Mucosa of gallbladder (tissue), 1 donor: Measurements from ENCODE around the gene CRB1. TPM values are rescaled to one million over a fixed set of nuclear protein-coding genes. Genes with fewer than 3 reads are reported as not detected.
"Not testable (repeated sequence)": the region's sequence is repeated elsewhere in the genome, so short reads cannot be mapped to it uniquely, and the experiment has no call there.

Experiments used
- DNase-seq: peaks from one replicate; pipeline ENCODE4 v3.0.0-alpha.2; 2020; ENCODE audit warnings: low spot score
- total RNA-seq: library from RNA; stranded (reverse); gene quantifications from one replicate; pipeline ENCODE4 v1.2.1, GENCODE V29; 2021
- donor health status: DM: no; HTN: no; CAD: no.

The CRB1 gene
- total RNA-seq, 1 donor from 2014 or later: 0.06 TPM

DNA sequence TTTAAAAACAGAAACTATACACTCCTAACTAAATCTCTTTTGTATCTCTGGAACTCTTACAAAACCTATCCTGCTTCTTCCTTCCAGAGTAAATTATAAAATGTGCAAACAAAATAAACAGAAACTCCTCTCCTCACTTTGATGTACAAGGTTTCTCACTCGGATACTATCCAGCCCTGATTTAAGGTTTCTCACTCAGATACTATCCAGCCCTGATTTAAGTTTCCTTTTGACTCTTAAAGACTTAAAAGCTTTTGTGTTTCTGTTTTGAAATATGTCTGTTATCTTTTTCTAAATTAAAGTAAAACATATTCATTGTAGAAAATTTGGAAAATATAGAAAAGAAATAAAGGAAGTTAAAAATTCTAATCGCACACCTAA lies 132.5 kb downstream of the CRB1 start:
- DNase-seq: no peak

DNA sequence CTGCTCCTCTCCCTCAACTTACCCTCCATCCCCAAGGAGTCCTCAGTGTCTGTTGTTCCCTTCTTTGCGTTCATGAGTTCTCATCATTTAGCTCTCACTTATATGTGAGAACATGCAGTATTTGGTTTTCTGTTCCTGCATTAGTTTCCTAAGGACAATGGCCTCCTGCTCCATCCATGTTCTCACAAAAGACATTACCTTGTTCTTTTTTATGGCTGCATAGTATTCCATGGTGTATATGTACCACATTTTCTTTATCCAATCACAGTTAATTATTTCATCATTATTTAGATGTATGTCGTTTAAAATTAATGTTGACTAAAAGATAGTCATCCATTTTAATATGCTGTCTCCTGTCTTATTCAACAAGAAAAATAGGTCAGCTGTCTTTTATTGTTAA lies 134.1 kb downstream of the CRB1 start:
- no peak for DNase-seq

- DNase-seq: not testable (repeated sequence)
Measured at GRCh38 chr1:197404774-197405173, 136.7 kb downstream of the CRB1 start.

- not testable (repeated sequence) for DNase-seq
Measured at GRCh38 chr1:197405614-197406013, 137.6 kb downstream of the CRB1 start.

- no peak for DNase-seq
Measured at GRCh38 chr1:197413564-197413963, 145.5 kb downstream of the CRB1 start.

GRCh38 chr1:197415221-197415620 lies 147.2 kb downstream of the CRB1 start:
- DNase-seq: no peak

DNA sequence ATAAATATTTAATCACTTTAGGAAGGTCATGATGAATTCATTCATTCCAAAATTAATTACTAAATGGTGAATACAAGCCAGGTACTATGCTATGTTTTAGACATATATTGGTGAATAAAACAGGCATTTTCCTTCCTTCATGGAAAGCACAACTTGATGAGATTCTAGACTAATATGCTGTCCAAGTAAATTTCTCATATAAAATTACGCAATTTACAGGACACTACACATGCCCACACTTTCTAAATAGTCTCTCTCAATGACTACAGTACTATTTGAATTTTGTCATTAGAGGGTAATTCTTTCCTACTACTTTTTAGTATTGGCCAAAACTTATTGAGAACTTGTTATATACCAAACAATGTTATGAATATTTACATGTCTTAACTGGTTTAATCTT lies 150.6 kb downstream of the CRB1 start:
- DNase-seq: no peak

- no peak for DNase-seq
Measured at GRCh38 chr1:197422993-197423392, 154.9 kb downstream of the CRB1 start.

GRCh38 chr1:197424380-197424779 lies 156.3 kb downstream of the CRB1 start:
- DNase-seq: no peak

DNA sequence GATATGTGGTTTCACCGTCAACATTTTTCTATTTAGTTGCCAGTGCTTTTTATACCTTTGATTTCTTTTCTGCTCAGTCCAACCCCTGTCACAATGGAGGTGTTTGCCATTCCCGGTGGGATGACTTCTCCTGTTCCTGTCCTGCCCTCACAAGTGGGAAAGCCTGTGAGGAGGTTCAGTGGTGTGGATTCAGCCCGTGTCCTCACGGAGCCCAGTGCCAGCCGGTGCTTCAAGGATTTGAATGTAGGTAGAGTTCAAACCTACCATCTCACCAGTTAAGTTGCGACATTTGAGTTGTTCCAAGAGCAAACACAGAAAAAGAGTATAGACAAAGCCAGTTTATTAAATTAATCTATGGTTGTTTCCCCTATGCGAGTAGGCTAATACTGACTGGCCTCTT lies 161.3 kb downstream of the CRB1 start:
- no peak for DNase-seq

- no peak for DNase-seq
Measured at GRCh38 chr1:197435224-197435623, 167.2 kb downstream of the CRB1 start.

DNA sequence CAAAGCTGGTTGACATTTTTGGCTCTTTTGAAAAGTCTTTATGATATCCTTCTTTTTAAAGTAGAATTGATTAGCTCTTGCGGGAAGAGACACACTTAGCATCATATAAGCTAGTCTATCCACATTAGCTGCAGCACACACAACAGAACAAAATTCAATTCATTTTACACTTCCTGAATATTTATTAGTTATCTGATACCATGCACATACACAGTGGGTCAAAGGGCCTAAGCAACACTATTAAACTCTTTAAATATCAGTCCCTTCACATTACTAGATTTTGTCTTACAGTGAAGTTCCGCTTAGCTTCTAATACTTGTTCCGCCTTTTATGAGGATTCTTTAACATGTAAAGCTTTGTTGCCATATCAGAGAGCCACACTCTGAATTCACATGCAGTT lies 169.5 kb downstream of the CRB1 start:
- no peak for DNase-seq

DNA sequence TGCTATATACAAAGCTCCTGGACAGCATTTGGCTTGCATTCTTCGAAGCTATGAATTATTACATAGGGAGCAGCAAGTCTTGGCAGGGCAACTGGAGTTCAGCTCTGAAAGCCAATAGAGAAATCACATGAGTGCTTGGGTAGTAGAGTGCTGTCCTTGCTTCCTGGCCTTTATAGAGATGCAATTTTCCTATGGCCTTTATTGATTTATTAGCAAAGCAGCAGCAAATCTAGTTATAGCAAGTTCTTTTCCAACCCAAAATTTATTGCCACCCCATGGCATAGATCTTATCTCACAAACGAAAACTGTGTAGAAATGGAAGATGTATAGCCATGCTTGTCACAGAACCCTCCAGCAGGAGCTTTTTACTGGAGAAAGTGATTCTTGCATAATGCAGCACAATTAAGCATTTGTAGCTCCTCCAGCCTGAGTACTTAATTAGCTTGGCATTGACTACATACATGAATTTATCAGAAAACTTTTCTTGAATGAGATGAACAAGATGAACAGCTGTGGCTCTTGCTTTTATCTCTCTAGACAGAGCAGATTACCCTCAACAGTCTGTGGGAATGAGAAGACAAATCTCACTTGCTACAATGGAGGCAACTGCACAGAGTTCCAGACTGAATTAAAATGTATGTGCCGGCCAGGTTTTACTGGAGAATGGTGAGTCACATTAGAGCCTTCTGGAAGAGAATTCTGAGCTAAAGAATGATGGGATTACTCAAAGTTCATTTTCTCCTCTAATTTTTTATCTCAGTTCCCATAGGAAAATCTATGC lies 170.1 kb downstream of the CRB1 start:
- no peak for DNase-seq

DNA sequence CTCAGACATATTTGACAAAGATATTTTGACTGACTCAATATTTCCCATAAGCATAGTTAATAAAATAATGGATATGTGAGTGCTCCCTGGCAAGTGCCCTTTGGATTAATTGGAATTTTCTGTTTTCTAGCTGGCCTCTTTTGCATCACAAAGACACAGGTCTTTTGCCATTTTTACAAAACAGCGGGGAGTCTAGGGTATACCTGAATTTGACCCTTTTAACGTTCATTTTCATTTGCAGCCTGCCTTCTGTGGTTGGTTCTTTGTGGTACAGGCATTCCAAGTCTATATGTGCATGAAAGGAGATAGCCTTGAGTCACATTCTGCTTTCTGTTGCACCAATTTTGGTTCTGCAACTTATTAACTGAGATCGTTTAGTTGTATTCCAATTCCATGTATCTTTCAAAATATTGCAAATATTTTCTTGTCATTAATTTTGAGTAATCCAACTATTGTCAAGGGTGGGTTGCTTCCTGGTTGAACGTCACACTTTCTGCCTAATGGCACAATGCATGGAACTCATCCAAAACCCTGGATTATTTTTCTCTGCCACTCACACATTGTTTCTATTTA lies 171.7 kb downstream of the CRB1 start:
- DNase-seq: no peak

- DNase-seq: no peak
Measured at GRCh38 chr1:197440715-197441114, 172.7 kb downstream of the CRB1 start.

- DNase-seq: peak; percentile 56
Measured at GRCh38 chr1:197441999-197442414, 174.0 kb downstream of the CRB1 start.

DNA sequence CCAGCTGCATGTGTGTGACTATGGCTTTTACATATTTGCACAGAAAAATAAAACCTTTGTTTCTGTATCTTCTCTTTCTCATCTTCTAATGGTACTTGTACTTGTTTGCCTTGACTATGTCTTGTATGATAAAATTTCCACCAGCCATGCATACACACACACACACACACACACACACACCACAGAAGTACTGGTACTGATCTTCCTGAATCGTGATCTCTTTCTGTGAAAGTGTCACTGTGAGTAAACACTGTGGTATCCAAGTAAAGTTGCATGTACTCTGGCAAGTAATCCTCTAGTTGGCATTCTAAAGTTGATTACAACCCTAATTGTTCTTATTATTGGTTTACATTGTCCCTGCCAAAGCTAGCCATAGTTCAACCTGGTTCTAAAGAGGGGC lies 176.7 kb downstream of the CRB1 start:
- no peak for DNase-seq

DNA sequence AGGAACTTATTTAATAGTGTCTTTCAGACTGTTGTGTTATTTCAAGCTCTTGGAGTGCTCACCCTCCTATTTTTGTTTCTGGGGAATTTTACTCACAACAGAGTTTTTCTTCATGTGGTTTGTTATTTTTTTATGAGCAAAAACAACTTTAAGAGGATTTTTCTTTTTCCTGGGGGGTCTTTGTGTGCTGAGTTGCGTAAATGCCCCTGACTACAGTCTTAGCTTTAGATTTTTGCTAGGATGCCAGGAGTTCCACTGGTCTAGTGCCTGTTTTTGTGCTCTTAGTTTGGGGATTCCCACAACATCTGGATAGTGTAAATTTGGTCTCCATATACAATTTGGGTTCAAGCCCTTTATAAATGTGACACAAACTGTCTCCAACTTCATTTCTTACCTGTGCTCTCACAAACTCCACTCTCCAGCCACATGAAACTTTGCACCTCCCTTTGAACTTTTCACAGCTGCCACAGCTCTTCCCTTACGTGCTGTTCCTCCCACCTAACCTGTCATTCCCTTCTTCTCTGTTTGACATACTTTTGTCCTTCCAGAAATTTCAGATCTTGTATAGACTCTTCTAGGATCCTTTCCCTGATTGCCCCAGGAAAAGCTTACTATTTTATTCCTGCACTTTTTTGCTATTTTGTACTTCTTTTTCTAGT lies 180.2 kb downstream of the CRB1 start:
- DNase-seq: no peak

- DNase-seq: no peak
Measured at GRCh38 chr1:197451381-197451780, 183.3 kb downstream of the CRB1 start.

DNA sequence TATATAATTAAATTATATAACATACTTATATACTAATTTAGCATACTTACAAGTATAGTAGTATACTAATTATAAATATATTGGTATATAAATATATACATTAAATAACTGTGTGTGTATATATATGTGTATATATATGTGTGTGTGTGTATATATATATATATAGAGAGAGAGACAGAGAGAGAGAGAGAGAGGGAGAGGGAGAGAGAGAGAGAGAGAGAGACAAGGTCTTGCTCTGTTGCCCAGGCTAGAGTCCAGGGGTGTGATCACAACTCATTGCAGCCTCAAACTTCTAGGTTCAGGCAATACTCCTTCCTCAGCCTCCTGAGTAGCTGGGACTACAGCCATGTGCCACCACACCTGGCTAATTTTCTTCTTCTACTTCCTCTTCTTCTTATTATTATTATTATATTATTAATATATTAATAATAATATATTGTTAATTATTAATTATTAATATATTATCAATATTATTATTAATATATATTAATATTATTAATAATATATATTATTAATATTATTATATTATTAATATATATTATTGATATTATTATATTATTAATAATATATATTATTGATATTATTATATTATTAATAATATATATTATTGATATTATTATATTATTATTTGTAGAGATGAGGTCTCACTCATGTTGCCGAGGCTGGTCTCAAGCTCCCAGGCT lies 185.5 kb downstream of the CRB1 start:
- no peak for DNase-seq

- no peak for DNase-seq
Measured at GRCh38 chr1:197462539-197462938, 194.5 kb downstream of the CRB1 start.

DNA sequence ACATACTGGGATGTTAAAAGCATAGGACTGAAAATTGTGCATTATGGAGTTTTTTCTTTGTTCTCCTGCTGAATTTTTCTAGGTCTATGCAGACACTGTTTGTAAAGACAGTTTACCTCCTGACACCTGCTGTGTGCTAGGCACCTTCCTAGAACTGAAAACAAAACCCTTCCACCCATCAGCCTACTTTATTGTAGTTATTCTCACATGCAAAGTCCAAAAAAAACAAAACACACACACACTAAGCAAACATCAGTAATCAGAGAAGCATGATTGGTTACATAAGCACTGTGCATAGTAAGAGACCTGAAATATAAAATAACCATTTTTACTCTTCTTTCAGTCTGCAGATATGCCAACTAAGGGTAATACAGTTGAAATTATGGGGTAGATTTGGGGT lies 195.1 kb downstream of the CRB1 start:
- no peak for DNase-seq

- DNase-seq: peak; percentile 66
Measured at GRCh38 chr1:197464044-197464443, 196.0 kb downstream of the CRB1 start.
